Parathyroid adenoma (tissue), 2 donors: ENCODE results near the gene ITSN1.

Experiments used
- H2AFZ ChIP-seq: fragments of 300-600 bp; sonication (generic); one replicate; pipeline ENCODE4 v1.7.0; 2017; ENCODE audit warnings: antibody characterized with exemption, mild to moderate bottlenecking
- H3K27ac ChIP-seq: fragments of 300-600 bp; sonication (generic); one replicate; pipeline ENCODE4 v1.7.0; 2017
- H3K27me3 ChIP-seq: fragments of 300-600 bp; sonication (generic); one replicate; pipeline ENCODE4 v1.7.0; 2017; ENCODE audit warnings: low read length; ENCODE audit not compliant: control insufficient read depth, insufficient read depth
- H3K36me3 ChIP-seq: fragments of 300-600 bp; sonication (generic); one replicate; pipeline ENCODE4 v1.7.0; 2017; ENCODE audit warnings: low read length; ENCODE audit not compliant: control insufficient read depth, insufficient read depth
- H3K4me1 ChIP-seq: fragments of 300-600 bp; sonication (generic); one replicate; pipeline ENCODE4 v1.7.0; 2017; ENCODE audit warnings: control low read depth
- H3K4me2 ChIP-seq: fragments of 300-600 bp; sonication (generic); one replicate; pipeline ENCODE4 v1.7.0; 2017; ENCODE audit warnings: low read length
- H3K4me3 ChIP-seq: fragments of 300-600 bp; sonication (generic); one replicate; pipeline ENCODE4 v1.7.0; 2017; ENCODE audit warnings: low read depth, low read length
- H3K79me2 ChIP-seq: fragments of 300-600 bp; sonication (generic); one replicate; pipeline ENCODE4 v1.7.0; 2017; ENCODE audit warnings: control low read depth
- H3K9ac ChIP-seq: fragments of 300-600 bp; sonication (generic); one replicate; pipeline ENCODE4 v1.7.0; 2017; ENCODE audit warnings: mild to moderate bottlenecking
- H3K9me3 ChIP-seq: fragments of 300-600 bp; sonication (generic); one replicate; pipeline ENCODE4 v1.7.0; 2017; ENCODE audit warnings: low read length; ENCODE audit not compliant: control insufficient read depth
- CTCF ChIP-seq: fragments of 300-600 bp; sonication (generic); IDR thresholded peaks from one replicate; pipeline ENCODE4 v1.7.0; 2017; ENCODE audit warnings: antibody characterized with exemption, mild to moderate bottlenecking
- donor health status: primary hyperparathyroidism.

The ITSN1 gene

DNA sequence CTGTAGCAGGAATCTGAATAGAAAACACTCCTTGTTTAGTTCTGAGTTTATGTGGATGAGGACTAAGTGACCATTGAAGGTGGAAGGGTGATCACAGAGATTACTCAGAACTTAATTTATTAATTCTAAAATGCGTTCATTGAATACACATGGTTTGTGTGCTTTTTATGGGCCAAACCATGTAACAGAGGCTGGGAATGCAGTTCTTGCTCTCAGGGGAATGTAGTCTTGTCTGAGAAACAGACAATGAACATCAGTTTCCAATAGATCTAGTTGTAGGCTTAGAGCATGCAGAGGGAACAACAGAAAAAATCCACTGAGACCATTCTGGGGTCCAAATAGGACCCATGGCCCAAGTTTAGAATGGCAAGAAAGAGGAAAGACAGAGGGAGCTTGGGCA lies 46.1 kb downstream of the ITSN1 start:
- H3K27me3 ChIP-seq = no peaks in the 10 kb centered on the region
- no peak for TF ChIP-seq CTCF
- H3K36me3 ChIP-seq = no peaks in the 10 kb centered on the region
- H3K9ac ChIP-seq = no peak overlapping the region
- no peak overlapping the region for H3K27ac ChIP-seq
- no peaks in the 10 kb centered on the region for H3K9me3 ChIP-seq
- H3K79me2 ChIP-seq = peaks cover 10% of the 10 kb centered on the region
- peaks cover 7% of the 10 kb centered on the region for H3K4me1 ChIP-seq
- H3K4me3 ChIP-seq = no peak overlapping the region
- H3K4me2 ChIP-seq = no peak overlapping the region
- no peak overlapping the region for H2AFZ ChIP-seq

- Histone ChIP-seq H3K9ac (no peak overlapping the region), H2AFZ (no peak overlapping the region), H3K27me3 (no peaks in the 10 kb centered on the region), H3K4me2 (no peak overlapping the region), H3K4me1 (no peaks in the 10 kb centered on the region), H3K79me2 (peaks cover 10% of the 10 kb centered on the region), H3K4me3 (no peak overlapping the region), H3K9me3 (no peaks in the 10 kb centered on the region), H3K27ac (no peak overlapping the region), H3K36me3 (no peaks in the 10 kb centered on the region)
- no peak for TF ChIP-seq CTCF
Observed at GRCh38 chr21:33690874-33691273, 48.6 kb downstream of the ITSN1 start.

- Histone ChIP-seq H2AFZ (no peak overlapping the region), H3K27me3 (no peaks in the 10 kb centered on the region), H3K9me3 (no peaks in the 10 kb centered on the region), H3K9ac (no peak overlapping the region), H3K4me1 (no peaks in the 10 kb centered on the region), H3K27ac (no peak overlapping the region), H3K4me3 (no peak overlapping the region), H3K36me3 (no peaks in the 10 kb centered on the region), H3K79me2 (peaks cover 5% of the 10 kb centered on the region), H3K4me2 (no peak overlapping the region)
- no peak for TF ChIP-seq CTCF
Observed at GRCh38 chr21:33691945-33692603, 49.8 kb downstream of the ITSN1 start.

GRCh38 chr21:33695813-33696212 lies 53.5 kb downstream of the ITSN1 start:
- no peaks in the 10 kb centered on the region for H3K4me1 ChIP-seq
- no peaks in the 10 kb centered on the region for H3K79me2 ChIP-seq
- H3K4me2 ChIP-seq = no peak overlapping the region
- no peaks in the 10 kb centered on the region for H3K27me3 ChIP-seq
- H3K4me3 ChIP-seq = no peak overlapping the region
- no peak for TF ChIP-seq CTCF
- H3K27ac ChIP-seq = no peak overlapping the region
- no peaks in the 10 kb centered on the region for H3K9me3 ChIP-seq
- no peaks in the 10 kb centered on the region for H3K36me3 ChIP-seq
- H2AFZ ChIP-seq = no peak overlapping the region
- no peak overlapping the region for H3K9ac ChIP-seq

GRCh38 chr21:33696465-33696864 lies 54.2 kb downstream of the ITSN1 start:
- Histone ChIP-seq H3K4me1 (no peaks in the 10 kb centered on the region), H3K9ac (no peak overlapping the region), H3K4me2 (no peak overlapping the region), H3K36me3 (no peaks in the 10 kb centered on the region), H3K27ac (no peak overlapping the region), H3K27me3 (no peaks in the 10 kb centered on the region), H3K4me3 (no peak overlapping the region), H3K79me2 (no peaks in the 10 kb centered on the region), H2AFZ (no peak overlapping the region), H3K9me3 (no peaks in the 10 kb centered on the region)
- no peak for TF ChIP-seq CTCF
